Loucy (cell line): Measurements from ENCODE around the gene CD8A.

Source experiments
- CTCF ChIP-seq: fragments of 200-600 bp; sonication (generic); conservative IDR thresholded peaks from 2 replicates; pipeline ENCODE4 v1.5.1; 2014; ENCODE audit warnings: mild to moderate bottlenecking, antibody characterized with exemption, low read length
- EZH2phosphoT487 ChIP-seq: fragments of 200-600 bp; IDR thresholded peaks from 2 replicates; pipeline ENCODE4 v1.6.1; 2018; ENCODE audit warnings: antibody characterized with exemption, mild to moderate bottlenecking, moderate library complexity, borderline replicate concordance

- TF ChIP-seq CTCF = no peak
- TF ChIP-seq EZH2phosphoT487 = no peak
Observed at GRCh38 chr2:86791573-86791972, 860 bp upstream of the CD8A start.
